ENCODE measurements around the gene KCNJ14.
"Not testable (repeated sequence)": the region's sequence is repeated elsewhere in the genome, so short reads cannot be mapped to it uniquely, and the experiment has no call there.

Gene KCNJ14

GRCh38 chr19:48487948-48488347, 32.6 kb downstream of the KCNJ14 start:
- DNase-seq (ENCODE audit: low read depth in 2 of 2): no peak

GRCh38 chr19:48488478-48488877, 33.1 kb downstream of the KCNJ14 start:
- DNase-seq (ENCODE audit: low read depth in 2 of 2): not testable (repeated sequence)

GRCh38 chr19:48489608-48490216, 34.3 kb downstream of the KCNJ14 start:
- DNase-seq (ENCODE audit: low read depth in 2 of 2): peak; percentile 56 to 85

GRCh38 chr19:48490981-48491792, 35.8 kb downstream of the KCNJ14 start:
- peak in 1 of 2 experiments; percentile 33 for DNase-seq (ENCODE audit: low read depth in 2 of 2)

- DNase-seq (ENCODE audit: low read depth in 2 of 2): no peak
Measured at GRCh38 chr19:48491793-48492123, 36.4 kb downstream of the KCNJ14 start.

- DNase-seq (ENCODE audit: low read depth in 2 of 2): peak; percentile 65 to 79
Measured at GRCh38 chr19:48492925-48493717, 37.7 kb downstream of the KCNJ14 start.

GRCh38 chr19:48493718-48494401, 38.5 kb downstream of the KCNJ14 start:
- no peak for DNase-seq (ENCODE audit: low read depth in 2 of 2)

- no peak for DNase-seq (ENCODE audit: low read depth in 2 of 2)
Measured at GRCh38 chr19:48495396-48495795, 40.0 kb downstream of the KCNJ14 start.

- DNase-seq (ENCODE audit: low read depth in 2 of 2): no peak
Measured at GRCh38 chr19:48496959-48497727, 41.8 kb downstream of the KCNJ14 start.

- no peak for DNase-seq (ENCODE audit: low read depth in 2 of 2)
Measured at GRCh38 chr19:48497728-48498594, 42.6 kb downstream of the KCNJ14 start.

- DNase-seq (ENCODE audit: low read depth in 2 of 2): no peak
Measured at GRCh38 chr19:48498595-48499311, 43.4 kb downstream of the KCNJ14 start.

- no peak for DNase-seq (ENCODE audit: low read depth in 2 of 2)
Measured at GRCh38 chr19:48499316-48500090, 44.1 kb downstream of the KCNJ14 start.

- DNase-seq (ENCODE audit: low read depth in 2 of 2): no peak
Measured at GRCh38 chr19:48500830-48501493, 45.6 kb downstream of the KCNJ14 start.

- DNase-seq (ENCODE audit: low read depth in 2 of 2): peak in 1 of 2 experiments; percentile 63
Measured at GRCh38 chr19:48501494-48502349, 46.3 kb downstream of the KCNJ14 start.

GRCh38 chr19:48502350-48503018, 47.1 kb downstream of the KCNJ14 start:
- no peak for DNase-seq (ENCODE audit: low read depth in 2 of 2)

- DNase-seq (ENCODE audit: low read depth in 2 of 2): no peak
Measured at GRCh38 chr19:48506138-48506733, 50.9 kb downstream of the KCNJ14 start.

Data from stimulated activated CD4-positive, alpha-beta T cell treated with anti-CD3 and anti-CD28 coated beads, Interleukin-12 subunit alpha, Interleukin-12 subunit beta, amount 100 ng/mL, for 24 hours (primary cell).